Measurements from ENCODE around the gene SIX3.

Gene SIX3

GRCh38 chr2:44946372-44947027, 5.0 kb downstream of the SIX3 start:
- Histone ChIP-seq H3K4me3 (replicated peaks; ENCODE audit: low read depth, low read length) (no peak overlapping the region), H3K36me3 (ENCODE audit: control insufficient read depth, insufficient read depth, low read length) (no peaks in the 10 kb centered on the region)
- no peak for TF ChIP-seq CTCF (IDR thresholded peaks at IDR 0.05; ENCODE audit: insufficient read depth, low read length, poor library complexity, severe bottlenecking)

DNA sequence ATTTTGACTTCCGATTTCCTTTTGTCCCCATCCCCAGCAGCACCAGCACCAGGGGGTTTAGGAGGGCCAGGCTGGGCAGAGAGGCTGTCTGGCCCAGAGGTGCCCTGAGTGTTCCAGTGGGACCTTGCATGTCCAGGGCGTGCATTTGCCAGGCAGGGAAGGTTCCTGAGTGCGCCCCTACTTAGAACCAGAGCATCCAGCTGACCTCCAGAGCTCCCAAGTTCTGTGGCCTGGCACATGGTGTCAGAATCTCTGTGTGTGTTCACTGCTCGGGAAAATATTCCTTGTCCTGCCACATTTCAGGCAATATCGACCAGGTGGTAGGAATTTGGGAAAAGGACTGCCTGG, 5.5 kb downstream of the SIX3 start:
- peaks cover 2% of the 10 kb centered on the region; the same call in 1 of the 2 replicates for H3K27me3 ChIP-seq (replicated peaks; ENCODE audit: control insufficient read depth, insufficient read depth, low read length)
- no peak overlapping the region for H3K4me3 ChIP-seq (replicated peaks; ENCODE audit: low read depth, low read length)
- no peak for TF ChIP-seq CTCF (IDR thresholded peaks at IDR 0.05; ENCODE audit: insufficient read depth, low read length, poor library complexity, severe bottlenecking)
- DNase-seq (ENCODE audit: extremely low read depth, insufficient read length), result no peak
- no peaks in the 10 kb centered on the region for H3K36me3 ChIP-seq (ENCODE audit: control insufficient read depth, insufficient read depth, low read length)

More at GRCh38 chr2:44946372-44947027, 5.0 kb downstream of the SIX3 start:
- no peak for DNase-seq (ENCODE audit: extremely low read depth, insufficient read length)
- H3K27me3 ChIP-seq (replicated peaks; ENCODE audit: control insufficient read depth, insufficient read depth, low read length), result peaks cover 2% of the 10 kb centered on the region; the same call in 1 of the 2 replicates

- no peak overlapping the region for H3K4me3 ChIP-seq (replicated peaks; ENCODE audit: low read depth, low read length)
- DNase-seq (ENCODE audit: extremely low read depth, insufficient read length), result no peak
- no peaks in the 10 kb centered on the region; the same call in 1 of the 2 replicates for H3K27me3 ChIP-seq (replicated peaks; ENCODE audit: control insufficient read depth, insufficient read depth, low read length)
- TF ChIP-seq CTCF (IDR thresholded peaks at IDR 0.05; ENCODE audit: insufficient read depth, low read length, poor library complexity, severe bottlenecking), result no peak
- no peaks in the 10 kb centered on the region for H3K36me3 ChIP-seq (ENCODE audit: control insufficient read depth, insufficient read depth, low read length)
These were observed 7.2 kb downstream of the SIX3 start for GRCh38 chr2:44948565-44949328.

DNA sequence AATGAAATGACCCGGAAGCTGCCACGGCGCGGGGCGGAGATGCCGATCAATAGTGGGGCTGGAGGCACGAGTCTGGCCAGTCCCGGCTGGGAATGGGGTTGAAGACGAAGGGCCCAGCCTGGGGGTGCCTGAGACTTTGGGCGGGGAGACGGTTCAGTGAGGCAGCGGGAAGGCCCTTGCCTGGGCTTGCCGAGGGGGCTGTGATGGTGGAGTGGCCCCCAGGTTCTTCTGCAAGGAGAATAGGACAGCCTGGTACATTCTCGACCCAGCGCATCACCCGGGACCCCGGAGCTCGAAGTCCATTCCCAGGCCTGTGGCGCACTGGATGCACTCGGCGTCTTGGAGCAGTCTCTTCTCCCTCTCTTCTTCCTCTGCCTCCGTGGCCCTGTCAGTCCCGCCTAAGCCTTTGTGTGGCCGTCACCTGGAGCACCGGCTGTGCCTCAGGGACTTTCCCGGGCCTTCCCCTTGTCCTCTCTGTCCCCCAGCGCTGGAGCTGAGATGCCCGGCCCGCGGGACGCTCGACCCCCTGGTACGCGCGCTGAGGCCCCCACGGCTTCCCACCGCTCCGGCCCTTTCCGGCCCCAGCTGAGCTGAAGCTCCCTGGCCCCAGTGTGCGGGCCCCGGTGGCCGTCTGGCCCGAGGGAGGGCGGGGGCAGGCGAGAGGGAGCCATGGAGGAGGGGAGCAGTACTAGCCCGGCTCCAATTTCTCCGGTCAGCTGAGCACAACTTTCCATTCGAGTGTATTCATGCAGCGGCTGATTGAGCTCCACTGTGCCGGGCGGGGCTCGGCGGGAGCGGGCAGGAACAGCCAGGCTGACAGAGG, 8.0 kb downstream of the SIX3 start:
- Histone ChIP-seq H3K4me3 (replicated peaks; ENCODE audit: low read depth, low read length) (no peak overlapping the region), H3K27me3 (replicated peaks; ENCODE audit: control insufficient read depth, insufficient read depth, low read length) (no peaks in the 10 kb centered on the region; the same call in 1 of the 2 replicates), H3K36me3 (ENCODE audit: control insufficient read depth, insufficient read depth, low read length) (no peaks in the 10 kb centered on the region)
- no peak for DNase-seq (ENCODE audit: extremely low read depth, insufficient read length)
- TF ChIP-seq CTCF (IDR thresholded peaks at IDR 0.05; ENCODE audit: insufficient read depth, low read length, poor library complexity, severe bottlenecking), result no peak

GRCh38 chr2:44950646-44951045, 9.1 kb downstream of the SIX3 start:
- no peak for DNase-seq (ENCODE audit: extremely low read depth, insufficient read length)
- Histone ChIP-seq H3K4me3 (replicated peaks; ENCODE audit: low read depth, low read length) (no peak overlapping the region), H3K36me3 (ENCODE audit: control insufficient read depth, insufficient read depth, low read length) (no peaks in the 10 kb centered on the region), H3K27me3 (replicated peaks; ENCODE audit: control insufficient read depth, insufficient read depth, low read length) (no peaks in the 10 kb centered on the region; the same call in 1 of the 2 replicates)
- no peak for TF ChIP-seq CTCF (IDR thresholded peaks at IDR 0.05; ENCODE audit: insufficient read depth, low read length, poor library complexity, severe bottlenecking)

Data from GM06990 (cell line).